ENCODE results near the gene GPD1. TPM values are rescaled to one million over a fixed set of nuclear protein-coding genes. Genes with fewer than 3 reads are reported as not detected.

GPD1 gene
- total and polyA plus RNA-seq, 9 of the 15 experiments (the other 6 are each of a cell fraction or from before 2014, with no cell fraction given), result 0.13 to 1.00 (median 0.55) TPM

- TF ChIP-seq, protein P1, sequence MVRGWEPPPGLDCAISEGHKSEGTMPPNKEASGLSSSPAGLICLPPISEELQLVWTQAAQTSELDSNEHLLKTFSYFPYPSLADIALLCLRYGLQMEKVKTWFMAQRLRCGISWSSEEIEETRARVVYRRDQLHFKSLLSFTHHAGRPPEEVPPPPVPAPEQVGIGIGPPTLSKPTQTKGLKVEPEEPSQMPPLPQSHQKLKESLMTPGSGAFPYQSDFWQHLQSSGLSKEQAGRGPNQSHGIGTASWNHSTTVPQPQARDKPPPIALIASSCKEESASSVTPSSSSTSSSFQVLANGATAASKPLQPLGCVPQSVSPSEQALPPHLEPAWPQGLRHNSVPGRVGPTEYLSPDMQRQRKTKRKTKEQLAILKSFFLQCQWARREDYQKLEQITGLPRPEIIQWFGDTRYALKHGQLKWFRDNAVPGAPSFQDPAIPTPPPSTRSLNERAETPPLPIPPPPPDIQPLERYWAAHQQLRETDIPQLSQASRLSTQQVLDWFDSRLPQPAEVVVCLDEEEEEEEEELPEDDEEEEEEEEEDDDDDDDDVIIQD (CRISPR knock-in tag; IDR thresholded peaks at IDR 0.05), result no peak
- TF ChIP-seq ELF4 (CRISPR knock-in tag; IDR thresholded peaks at IDR 0.05) (no peak), ZNF121 (CRISPR knock-in tag; conservative IDR thresholded peaks at IDR 0.05) (no peak), XRCC3 (IDR thresholded peaks at IDR 0.05) (no peak), NFIC (IDR thresholded peaks at IDR 0.05) (no peak), ARID2 (IDR thresholded peaks at IDR 0.05) (peak; percentile 90), SIX5 (IDR thresholded peaks at IDR 0.05; ENCODE audit: borderline replicate concordance in 1 of 2, insufficient read depth in 1 of 2, low read depth in 1 of 2, low read length in 2 of 2) (no peak), HNRNPL (IDR thresholded peaks at IDR 0.05; ENCODE audit: low read depth, low read length) (no peak), USF1 (CRISPR knock-in tag; IDR thresholded peaks at IDR 0.05) (peak; percentile 39; the same call in 1 of the 2 replicates), THRA (IDR thresholded peaks at IDR 0.05) (no peak), SP1 (CRISPR knock-in tag; IDR thresholded peaks at IDR 0.05) (no peak), BACH1 (tag; IDR thresholded peaks at IDR 0.05) (no peak), SRF (CRISPR knock-in tag; IDR thresholded peaks at IDR 0.05) (no peak), SETDB1 (IDR thresholded peaks at IDR 0.05; ENCODE audit: low read length) (no peak), NBN (IDR thresholded peaks at IDR 0.05; ENCODE audit: low read depth) (0 out of 2 replicates have a peak, but pooled peaks have one; percentile 26), MTF1 (CRISPR knock-in tag; IDR thresholded peaks at IDR 0.05; ENCODE audit: borderline replicate concordance) (no peak), ZNF507 (tag; conservative IDR thresholded peaks at IDR 0.05) (no peak), NEUROD1 (IDR thresholded peaks at IDR 0.05; ENCODE audit: borderline replicate concordance, low read depth, low read length, partially characterized antibody) (no peak), GTF3C2 (IDR thresholded peaks at IDR 0.05; ENCODE audit: borderline replicate concordance, extremely low read depth, insufficient read length) (no peak)
- TF ChIP-seq, protein P2, sequence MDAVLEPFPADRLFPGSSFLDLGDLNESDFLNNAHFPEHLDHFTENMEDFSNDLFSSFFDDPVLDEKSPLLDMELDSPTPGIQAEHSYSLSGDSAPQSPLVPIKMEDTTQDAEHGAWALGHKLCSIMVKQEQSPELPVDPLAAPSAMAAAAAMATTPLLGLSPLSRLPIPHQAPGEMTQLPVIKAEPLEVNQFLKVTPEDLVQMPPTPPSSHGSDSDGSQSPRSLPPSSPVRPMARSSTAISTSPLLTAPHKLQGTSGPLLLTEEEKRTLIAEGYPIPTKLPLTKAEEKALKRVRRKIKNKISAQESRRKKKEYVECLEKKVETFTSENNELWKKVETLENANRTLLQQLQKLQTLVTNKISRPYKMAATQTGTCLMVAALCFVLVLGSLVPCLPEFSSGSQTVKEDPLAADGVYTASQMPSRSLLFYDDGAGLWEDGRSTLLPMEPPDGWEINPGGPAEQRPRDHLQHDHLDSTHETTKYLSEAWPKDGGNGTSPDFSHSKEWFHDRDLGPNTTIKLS (IDR thresholded peaks at IDR 0.05; ENCODE audit: borderline replicate concordance, low read depth), result peak; percentile 80
Measured at GRCh38 chr12:50055831-50056638, 47.8 kb upstream of the GPD1 start (continued).
